SHP77 treated with DMSO at 0.1 percent for 48 hours (cell line): ENCODE results near the gene SERPINA6.
"Not testable (repeated sequence)": the region's sequence is repeated elsewhere in the genome, so short reads cannot be mapped to it uniquely, and the experiment has no call there.

Source experiments
- DNase-seq: peaks from one replicate; lab custom pipeline; 2025; lab: John Stamatoyannopoulos, UW

Gene SERPINA6

GRCh38 chr14:94322648-94323570 is at the start of gene SERPINA6:
Gene SERPINA6, minus strand, starts transcription at chr14:94323336. Its CDS starts 8,688 bp downstream, at chr14:94314648.
- no peak for DNase-seq

- DNase-seq, result no peak
These were observed 49.0 kb upstream of the SERPINA6 start for GRCh38 chr14:94372021-94372605.

- DNase-seq, result no peak
These were observed 47.4 kb upstream of the SERPINA6 start for GRCh38 chr14:94370524-94370910.

- not testable (repeated sequence) for DNase-seq
These were observed 46.8 kb upstream of the SERPINA6 start for GRCh38 chr14:94369766-94370523.

GRCh38 chr14:94368956-94369355 is 45.8 kb upstream of the SERPINA6 start:
- DNase-seq, result no peak

- no peak for DNase-seq
These were observed 45.1 kb upstream of the SERPINA6 start for GRCh38 chr14:94368243-94368590.

- no peak for DNase-seq
These were observed 44.5 kb upstream of the SERPINA6 start for GRCh38 chr14:94367347-94368242.

GRCh38 chr14:94366146-94366915 is 43.2 kb upstream of the SERPINA6 start, which contains the start of gene SERPINA2:
Gene SERPINA2, minus strand, starts transcription at chr14:94366698.
- no peak for DNase-seq

GRCh38 chr14:94365624-94366023 is 42.5 kb upstream of the SERPINA6 start:
- no peak for DNase-seq

- DNase-seq, result no peak
These were observed 41.8 kb upstream of the SERPINA6 start for GRCh38 chr14:94364964-94365363.

GRCh38 chr14:94364037-94364436 is 40.9 kb upstream of the SERPINA6 start:
- no peak for DNase-seq

- DNase-seq, result no peak
These were observed 40.1 kb upstream of the SERPINA6 start for GRCh38 chr14:94363151-94363624.

- no peak for DNase-seq
These were observed 39.5 kb upstream of the SERPINA6 start for GRCh38 chr14:94362614-94363133.

- no peak for DNase-seq
These were observed 38.5 kb upstream of the SERPINA6 start for GRCh38 chr14:94361682-94362081.

- DNase-seq, result no peak
These were observed 37.9 kb upstream of the SERPINA6 start for GRCh38 chr14:94360945-94361565.

GRCh38 chr14:94357166-94357565 is 34.0 kb upstream of the SERPINA6 start:
- no peak for DNase-seq

GRCh38 chr14:94356379-94357056 is 33.4 kb upstream of the SERPINA6 start:
- DNase-seq, result no peak

- DNase-seq, result no peak
These were observed 32.2 kb upstream of the SERPINA6 start for GRCh38 chr14:94355191-94355794.

- DNase-seq, result no peak
These were observed 31.6 kb upstream of the SERPINA6 start for GRCh38 chr14:94354638-94355185.
